ENCODE measurements around the gene GNB1L. TPM values are rescaled to one million over a fixed set of nuclear protein-coding genes. Genes with fewer than 3 reads are reported as not detected.

GNB1L gene
- total and polyA plus RNA-seq, 4 donors = 4.5 to 9.3 (median 6.7) TPM

GRCh38 chr22:19772422-19772672 is 82.3 kb downstream of the GNB1L start:
- 73 to 80% methylated on average over 4 of the region's 4 CpGs for whole genome bisulfite sequencing, 2 donors
- no peak overlapping the region for H3K27ac ChIP-seq (ENCODE audit: low read depth in 1 of 2, low read length in 1 of 2)
- no peak for TF ChIP-seq CTCF (IDR thresholded peaks at IDR 0.05; ENCODE audit: control extremely low read depth, extremely low read depth)
- H3K27me3 ChIP-seq (ENCODE audit: control insufficient read depth in 3 of 3, insufficient read depth in 3 of 3, low read length in 2 of 3) = peaks cover 0 to 27% (median 19%) of the 10 kb centered on the region in 3 donors
- no peak overlapping the region for H3K4me3 ChIP-seq
- peaks cover 0 to 6% (median 0%) of the 10 kb centered on the region in 4 donors for H3K9me3 ChIP-seq (ENCODE audit: control insufficient read depth in 4 of 4, insufficient read depth in 3 of 4, low read length in 3 of 4)
- no peaks in the 10 kb centered on the region for H3K36me3 ChIP-seq (ENCODE audit: control insufficient read depth in 4 of 4, insufficient read depth in 4 of 4, low read length in 4 of 4)
- H3K9ac ChIP-seq (ENCODE audit: insufficient read depth in 1 of 2, low read length in 2 of 2) = no peak overlapping the region
- H3K4me1 ChIP-seq (ENCODE audit: control insufficient read depth in 5 of 5, insufficient read depth in 5 of 5, low read length in 5 of 5) = peaks cover 0 to 9% (median 0%) of the 10 kb centered on the region in 5 donors
- ATAC-seq (ENCODE audit: insufficient read depth, low FRiP score) = no peak
- no peak for DNase-seq

GRCh38 chr22:19770349-19771220 is 84.1 kb downstream of the GNB1L start:
- DNase-seq = no peak
- Histone ChIP-seq H3K4me3 (no peak overlapping the region), H3K27ac (ENCODE audit: low read depth in 1 of 2, low read length in 1 of 2) (no peak overlapping the region), H3K27me3 (ENCODE audit: control insufficient read depth in 3 of 3, insufficient read depth in 3 of 3, low read length in 2 of 3) (peaks cover 0 to 29% (median 20%) of the 10 kb centered on the region in 3 donors), H3K9me3 (ENCODE audit: control insufficient read depth in 4 of 4, insufficient read depth in 3 of 4, low read length in 3 of 4) (peaks cover 0 to 6% (median 0%) of the 10 kb centered on the region in 4 donors), H3K4me1 (ENCODE audit: control insufficient read depth in 5 of 5, insufficient read depth in 5 of 5, low read length in 5 of 5) (peaks cover 0 to 17% (median 0%) of the 10 kb centered on the region in 5 donors), H3K9ac (ENCODE audit: insufficient read depth in 1 of 2, low read length in 2 of 2) (no peak overlapping the region), H3K36me3 (ENCODE audit: control insufficient read depth in 4 of 4, insufficient read depth in 4 of 4, low read length in 4 of 4) (no peaks in the 10 kb centered on the region)
- 85 to 93% methylated on average over 24 to 25 of the region's 25 CpGs for WGBS, 2 donors
- TF ChIP-seq CTCF (IDR thresholded peaks at IDR 0.05; ENCODE audit: control extremely low read depth, extremely low read depth) = no peak
- no peak for ATAC-seq (ENCODE audit: insufficient read depth, low FRiP score)

GRCh38 chr22:19769393-19769715 is 85.3 kb downstream of the GNB1L start:
- DNase-seq (no peak), ATAC-seq (ENCODE audit: insufficient read depth, low FRiP score) (no peak)
- H3K27me3 ChIP-seq (ENCODE audit: control insufficient read depth in 3 of 3, insufficient read depth in 3 of 3, low read length in 2 of 3) = peaks cover 3 to 42% (median 32%) of the 10 kb centered on the region in 3 donors
- no peak overlapping the region for H3K9ac ChIP-seq (ENCODE audit: insufficient read depth in 1 of 2, low read length in 2 of 2)
- no peaks in the 10 kb centered on the region for H3K36me3 ChIP-seq (ENCODE audit: control insufficient read depth in 4 of 4, insufficient read depth in 4 of 4, low read length in 4 of 4)
- H3K27ac ChIP-seq (ENCODE audit: low read depth in 1 of 2, low read length in 1 of 2) = no peak overlapping the region
- H3K9me3 ChIP-seq (ENCODE audit: control insufficient read depth in 4 of 4, insufficient read depth in 3 of 4, low read length in 3 of 4) = peaks cover 0 to 6% (median 0%) of the 10 kb centered on the region in 4 donors
- peaks cover 0 to 20% (median 0%) of the 10 kb centered on the region in 5 donors for H3K4me1 ChIP-seq (ENCODE audit: control insufficient read depth in 5 of 5, insufficient read depth in 5 of 5, low read length in 5 of 5)
- 95% methylated on average over 12 of the region's 12 CpGs for WGBS, 2 donors
- no peak for TF ChIP-seq CTCF (IDR thresholded peaks at IDR 0.05; ENCODE audit: control extremely low read depth, extremely low read depth)
- no peak overlapping the region for H3K4me3 ChIP-seq
